Measurements from ENCODE around the gene LOC101059915.
"Not testable (repeated sequence)": the region's sequence is repeated elsewhere in the genome, so short reads cannot be mapped to it uniquely, and the experiment has no call there.

The LOC101059915 gene

DNA sequence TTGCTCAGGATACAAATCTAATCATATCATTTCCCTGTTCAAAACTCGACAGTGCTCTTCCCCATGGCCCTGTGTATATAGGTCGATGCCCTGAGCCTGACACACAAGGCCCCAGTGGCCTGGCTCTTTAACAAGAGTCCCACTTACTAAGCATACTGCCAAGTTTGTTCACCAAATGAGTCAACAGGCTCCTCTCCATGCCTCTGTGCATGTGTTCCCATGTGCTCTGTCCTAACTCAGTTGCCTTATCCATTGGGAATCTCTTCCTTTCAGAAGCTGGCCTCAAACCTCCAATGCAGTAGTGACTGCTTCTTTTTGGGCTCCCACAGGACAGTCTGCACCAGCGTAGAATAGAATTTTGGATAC, 30.1 kb upstream of the LOC101059915 start:
- H3K4me3 ChIP-seq (ENCODE audit: low read depth, low read length): no peak overlapping the region
- DNase-seq (ENCODE audit: low read depth): no peak

DNA sequence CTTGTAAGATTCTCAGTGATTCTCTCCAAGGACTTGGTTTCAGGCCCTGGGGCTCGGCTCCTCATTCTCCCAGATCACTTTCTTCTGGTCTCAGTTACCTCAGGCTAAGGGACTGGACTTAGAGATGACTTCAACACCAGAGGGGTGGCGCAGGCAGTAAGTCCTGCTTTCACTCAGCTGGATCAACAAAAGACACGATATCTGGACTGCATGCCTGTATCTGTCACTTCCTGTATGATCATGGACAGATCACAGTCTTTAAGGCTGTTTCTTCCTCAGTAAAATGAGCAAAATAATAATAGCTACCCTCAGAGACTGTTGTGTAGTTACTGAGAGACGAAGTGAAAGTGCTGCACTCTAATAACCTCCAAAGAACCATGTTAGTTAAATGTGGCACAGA, 29.5 kb upstream of the LOC101059915 start:
- no peak overlapping the region for H3K4me3 ChIP-seq (ENCODE audit: low read depth, low read length)
- DNase-seq (ENCODE audit: low read depth): no peak

DNA sequence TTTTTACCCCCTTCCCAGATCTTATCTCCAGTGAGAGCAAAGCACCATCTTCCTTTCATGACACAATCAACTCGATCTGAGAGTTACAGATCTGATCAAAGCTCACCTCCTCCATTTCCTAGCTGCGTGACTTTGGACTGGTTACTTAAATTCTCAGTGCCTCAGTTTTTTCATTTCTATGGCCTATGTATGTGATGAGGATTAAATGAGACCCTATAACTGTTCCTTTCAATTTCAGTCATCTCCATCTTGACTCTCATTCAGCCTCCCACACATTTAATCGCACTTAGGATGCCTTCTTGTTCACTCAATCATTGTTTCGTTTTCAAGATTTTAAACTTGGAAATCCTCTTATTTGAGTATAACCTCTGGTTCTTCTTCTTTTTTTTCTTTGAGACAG, 28.9 kb upstream of the LOC101059915 start:
- no peak for DNase-seq (ENCODE audit: low read depth)
- H3K4me3 ChIP-seq (ENCODE audit: low read depth, low read length): no peak overlapping the region

DNA sequence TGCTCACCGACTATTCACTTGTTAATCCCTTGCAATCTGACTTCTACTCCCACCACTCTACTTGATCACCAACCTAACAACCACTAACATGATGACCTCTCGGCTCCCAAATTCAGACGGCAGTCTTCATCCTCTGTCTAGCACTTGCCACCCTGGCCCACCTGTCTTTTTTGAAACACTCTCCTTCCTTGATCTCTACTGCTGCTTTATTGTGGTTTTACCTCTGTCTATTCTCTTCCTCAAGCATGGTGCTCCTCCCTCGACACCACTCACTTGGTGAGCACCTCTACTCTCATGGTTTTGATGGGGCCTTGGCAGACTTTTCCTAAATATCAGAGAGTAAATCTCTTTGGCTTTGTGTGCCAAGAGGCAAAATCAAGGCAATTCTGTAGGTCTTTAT, 27.3 kb upstream of the LOC101059915 start:
- DNase-seq (ENCODE audit: low read depth): no peak
- no peak overlapping the region for H3K4me3 ChIP-seq (ENCODE audit: low read depth, low read length)

DNA sequence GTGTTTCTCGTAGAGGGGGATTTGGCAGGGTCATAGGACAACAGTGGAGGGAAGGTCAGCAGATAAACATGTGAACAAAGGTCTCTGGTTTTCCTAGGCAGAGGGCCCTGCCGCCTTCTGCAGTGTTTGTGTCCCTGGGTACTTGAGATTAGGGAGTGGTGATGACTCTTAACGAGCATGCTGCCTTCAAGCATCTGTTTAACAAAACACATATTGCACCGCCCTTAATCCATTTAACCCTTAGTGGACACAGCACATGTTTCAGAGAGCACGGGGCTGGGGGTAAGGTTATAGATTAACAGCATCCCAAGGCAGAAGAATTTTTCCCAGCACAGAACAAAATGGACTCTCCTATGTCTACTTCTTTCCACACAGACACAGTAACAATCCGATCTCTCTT, 22.9 kb upstream of the LOC101059915 start:
- H3K4me3 ChIP-seq (ENCODE audit: low read depth, low read length); DNase-seq (ENCODE audit: low read depth): not testable (repeated sequence)

DNA sequence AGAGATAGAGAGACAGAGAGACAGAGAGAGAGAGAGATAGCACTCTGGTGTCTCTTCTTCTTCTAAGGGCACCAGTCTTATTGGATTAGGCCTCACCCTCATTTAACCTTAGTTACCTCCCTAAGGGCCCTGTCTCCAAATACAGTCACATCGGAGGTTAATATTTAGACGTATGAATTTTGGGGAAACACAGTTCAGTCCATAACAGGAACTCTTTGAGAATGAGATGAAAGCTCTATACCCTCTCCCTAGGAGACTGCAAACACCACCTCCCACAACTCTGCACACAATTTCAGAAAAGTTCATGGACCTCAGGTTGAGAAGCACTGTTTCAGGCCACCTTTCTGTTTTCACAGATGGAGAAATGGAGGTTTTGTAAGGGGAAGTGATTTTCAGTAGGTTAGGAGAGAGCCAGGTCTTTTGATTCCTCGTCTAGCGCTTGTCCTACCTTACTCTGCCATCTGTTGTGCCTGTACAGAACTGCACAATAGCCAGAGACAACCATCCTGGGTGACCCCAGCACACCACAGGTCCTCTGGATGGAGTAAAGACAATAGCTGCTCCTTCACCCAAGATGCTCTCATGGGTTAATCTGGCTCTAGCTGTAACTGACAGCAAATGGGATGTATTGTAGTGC, 16.9 kb upstream of the LOC101059915 start:
- H3K4me3 ChIP-seq (ENCODE audit: low read depth, low read length): no peak overlapping the region
- DNase-seq (ENCODE audit: low read depth): no peak

DNA sequence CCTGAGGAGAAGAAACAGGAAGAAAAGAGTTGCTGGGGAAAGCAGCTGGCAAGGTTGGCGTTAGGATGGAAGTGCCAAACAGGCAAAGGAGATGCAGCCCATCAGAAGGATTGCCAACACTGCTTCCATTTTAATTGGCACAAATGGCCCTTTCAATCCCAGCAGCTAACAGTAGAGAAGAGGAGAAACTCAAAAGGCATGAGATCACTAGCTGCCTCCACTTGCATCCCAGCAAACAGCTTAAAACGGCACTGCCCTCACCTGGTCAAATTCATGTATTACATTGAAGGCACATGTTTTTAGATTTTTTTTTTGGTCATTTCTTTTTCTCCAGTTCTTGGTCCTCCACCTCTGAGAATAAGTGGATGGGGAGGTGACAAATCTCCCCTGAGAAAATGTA, 14.9 kb upstream of the LOC101059915 start:
- no peak overlapping the region for H3K4me3 ChIP-seq (ENCODE audit: low read depth, low read length)
- no peak for DNase-seq (ENCODE audit: low read depth)

DNA sequence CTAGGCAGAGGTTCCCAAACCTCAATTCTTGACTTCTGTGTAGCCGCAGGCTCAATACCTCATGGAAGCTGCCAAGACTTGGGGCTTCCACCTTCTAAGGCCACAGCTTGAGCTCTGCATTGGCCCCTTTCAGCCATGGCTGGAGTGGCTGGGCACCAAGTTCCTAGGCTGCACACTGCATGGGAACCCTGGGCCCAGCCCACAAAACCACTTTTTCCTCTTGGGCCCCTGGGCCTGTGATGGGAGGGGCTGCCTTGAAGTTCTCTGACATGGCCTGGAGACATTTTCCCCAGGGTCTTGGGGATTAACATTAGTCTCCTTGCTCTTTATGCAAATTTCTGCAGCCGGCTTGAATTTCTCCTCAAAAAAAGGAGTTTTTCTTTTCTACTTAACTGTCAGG, 14.0 kb upstream of the LOC101059915 start:
- H3K4me3 ChIP-seq (ENCODE audit: low read depth, low read length): no peak overlapping the region
- DNase-seq (ENCODE audit: low read depth): no peak

DNA sequence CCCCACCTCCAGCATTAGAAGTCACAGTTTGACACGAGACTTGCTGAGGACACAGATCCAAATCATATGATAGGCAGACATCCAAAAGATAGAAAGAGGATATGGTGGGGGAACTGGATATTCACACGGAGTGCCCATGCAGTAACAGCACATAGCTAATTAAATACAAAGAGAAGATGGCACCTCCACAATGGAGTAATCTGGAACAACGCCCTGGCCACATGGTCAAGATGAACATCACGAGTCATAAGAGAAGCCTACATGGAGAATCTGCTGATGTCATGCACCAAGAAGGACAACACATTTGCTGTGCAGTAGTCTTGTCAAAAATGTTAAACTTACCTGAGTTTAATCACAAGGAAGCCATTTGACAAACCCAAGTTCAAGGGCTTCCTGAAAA, 10.1 kb upstream of the LOC101059915 start:
- no peak overlapping the region for H3K4me3 ChIP-seq (ENCODE audit: low read depth, low read length)
- no peak for DNase-seq (ENCODE audit: low read depth)

DNA sequence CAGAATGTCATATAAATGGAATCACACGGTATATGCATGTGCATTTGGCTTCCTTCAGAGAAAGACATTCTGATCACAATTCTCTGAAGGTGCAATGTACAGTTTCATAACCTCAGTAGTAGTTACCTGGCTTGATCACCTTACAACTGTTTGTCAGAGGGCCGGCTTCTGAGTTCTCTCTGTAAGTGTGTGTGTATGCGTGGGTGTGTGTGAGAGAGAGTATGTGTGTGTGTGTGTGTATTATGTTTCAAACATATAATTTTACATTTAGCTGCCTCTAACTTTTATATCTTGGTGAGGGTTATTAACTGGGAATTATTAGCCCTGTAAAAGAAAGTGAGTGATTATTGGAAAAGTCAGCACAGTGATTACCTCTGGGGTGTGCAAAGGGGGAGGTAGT, 8.0 kb upstream of the LOC101059915 start:
- no peak for DNase-seq (ENCODE audit: low read depth)
- H3K4me3 ChIP-seq (ENCODE audit: low read depth, low read length): no peak overlapping the region

DNA sequence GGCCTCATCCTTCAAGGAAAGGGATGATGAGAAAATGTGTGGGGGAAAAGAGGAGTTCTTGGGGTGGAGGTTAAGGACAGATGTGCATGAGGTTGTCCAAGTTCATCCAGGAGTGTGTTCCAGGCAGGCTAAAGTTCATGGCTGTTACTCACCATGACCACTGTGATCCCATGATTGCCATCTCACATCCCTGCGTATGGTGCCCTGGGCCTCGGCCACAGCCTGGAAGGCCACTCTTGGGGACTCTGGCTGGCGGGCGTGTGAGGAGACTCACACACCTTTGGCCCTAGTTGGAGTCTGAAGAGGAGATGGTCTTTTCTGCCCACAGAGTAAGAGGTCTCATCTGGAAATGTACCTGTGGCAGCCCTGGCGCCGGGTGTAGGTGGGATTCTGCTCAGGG, 7.4 kb upstream of the LOC101059915 start:
- DNase-seq (ENCODE audit: low read depth): no peak
- H3K4me3 ChIP-seq (ENCODE audit: low read depth, low read length): no peak overlapping the region

DNA sequence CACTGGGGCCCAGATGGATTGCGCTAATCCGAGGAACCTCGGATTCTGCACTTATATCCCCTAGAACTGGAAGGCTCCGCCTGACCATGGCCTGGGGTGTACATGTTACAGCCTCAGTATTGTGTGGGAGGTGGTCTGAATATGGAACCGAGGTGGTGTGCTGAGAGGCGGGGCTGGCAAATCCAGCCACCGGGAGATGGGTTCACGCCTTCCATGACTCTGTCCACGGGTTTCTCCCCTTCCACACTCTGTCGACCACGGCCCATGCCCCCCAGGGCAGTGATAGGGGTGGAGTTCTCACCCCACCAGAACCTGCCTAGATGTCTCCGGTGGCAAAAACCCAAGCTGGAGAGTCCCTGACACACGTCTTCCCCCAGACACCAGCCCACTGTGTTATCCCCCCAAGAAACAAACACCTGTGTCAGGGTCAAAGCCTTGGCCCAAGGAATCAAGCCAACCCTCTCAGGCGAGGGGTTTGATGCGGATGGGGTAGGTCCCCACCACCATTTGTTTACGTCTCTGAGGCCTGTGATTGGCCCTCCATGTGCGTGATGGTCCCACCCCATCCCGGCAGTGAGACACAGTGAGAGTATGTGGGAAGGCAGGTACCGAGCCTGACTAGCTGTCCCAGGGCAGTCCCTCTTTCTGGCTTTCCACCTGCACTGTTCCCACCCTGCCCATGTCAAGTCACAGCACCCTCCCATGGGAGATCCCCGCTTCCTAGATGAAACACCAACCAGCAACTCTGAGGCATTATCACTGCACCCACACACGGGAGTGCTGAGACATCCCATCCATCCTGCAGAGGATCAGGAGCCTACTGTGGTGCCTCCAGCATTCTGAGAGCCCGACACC, 6.6 kb upstream of the LOC101059915 start:
- no peak overlapping the region for H3K4me3 ChIP-seq (ENCODE audit: low read depth, low read length)
- DNase-seq (ENCODE audit: low read depth): no peak

DNA sequence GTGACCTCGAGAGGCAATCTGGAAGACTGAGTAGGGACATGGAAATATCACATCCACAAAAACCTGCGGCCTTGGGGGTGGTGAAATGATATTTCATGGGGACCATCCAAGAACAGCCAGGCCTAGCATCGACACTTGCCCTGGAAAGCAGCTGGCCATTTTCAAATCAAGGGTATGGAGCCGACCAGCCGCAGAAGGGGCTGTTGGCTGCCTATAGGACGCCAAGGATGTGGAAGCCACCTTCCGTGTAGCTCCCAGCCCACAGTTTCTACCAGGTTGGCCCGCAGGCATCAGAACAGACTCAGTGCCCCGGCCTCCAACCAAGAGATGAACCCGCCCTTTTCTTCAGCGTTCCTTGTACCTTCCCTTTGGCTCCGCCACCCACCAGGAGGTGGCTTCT, 5.4 kb upstream of the LOC101059915 start:
- no peak overlapping the region for H3K4me3 ChIP-seq (ENCODE audit: low read depth, low read length)
- DNase-seq (ENCODE audit: low read depth): no peak

DNA sequence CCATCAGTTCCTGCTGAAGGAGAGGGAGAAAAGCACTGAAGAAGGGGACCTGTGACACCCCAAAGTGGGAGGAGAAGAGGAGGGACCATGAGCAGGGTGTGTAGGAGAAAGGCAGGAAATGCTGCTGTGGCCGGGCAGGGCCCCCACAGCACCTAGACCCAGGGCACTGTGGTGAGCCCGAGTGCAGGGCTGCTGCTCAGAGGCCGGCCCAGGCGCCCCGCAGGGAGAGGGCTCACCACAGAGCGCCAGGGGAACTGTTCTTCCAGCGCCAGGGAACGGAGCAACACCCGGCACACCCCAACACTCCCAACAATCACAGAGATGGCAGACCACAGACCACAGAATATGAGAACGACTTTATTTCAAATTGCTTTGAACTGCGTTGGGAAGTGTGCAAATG, 4.7 kb upstream of the LOC101059915 start:
- not testable (repeated sequence) for DNase-seq (ENCODE audit: low read depth); H3K4me3 ChIP-seq (ENCODE audit: low read depth, low read length)

DNA sequence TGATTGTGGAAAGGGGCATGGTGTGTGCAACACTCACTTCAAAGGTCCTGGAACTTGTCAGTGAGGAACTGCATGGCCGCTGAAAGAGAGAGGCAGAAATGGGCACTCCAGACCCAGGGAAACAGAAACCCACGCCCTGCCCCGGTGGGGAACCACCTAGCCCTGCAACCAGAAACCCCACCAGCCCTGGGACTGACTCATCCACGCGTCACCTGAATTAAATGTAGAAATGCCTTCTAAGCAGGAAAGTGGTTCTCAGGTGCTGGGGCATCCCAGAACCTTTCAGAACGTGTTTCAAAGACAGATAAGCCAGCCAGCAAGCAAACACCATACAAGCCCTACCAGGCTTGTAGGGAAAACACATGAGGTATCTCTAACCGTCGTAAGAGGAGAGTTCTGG, 4.1 kb upstream of the LOC101059915 start:
- H3K4me3 ChIP-seq (ENCODE audit: low read depth, low read length); DNase-seq (ENCODE audit: low read depth): not testable (repeated sequence)

DNA sequence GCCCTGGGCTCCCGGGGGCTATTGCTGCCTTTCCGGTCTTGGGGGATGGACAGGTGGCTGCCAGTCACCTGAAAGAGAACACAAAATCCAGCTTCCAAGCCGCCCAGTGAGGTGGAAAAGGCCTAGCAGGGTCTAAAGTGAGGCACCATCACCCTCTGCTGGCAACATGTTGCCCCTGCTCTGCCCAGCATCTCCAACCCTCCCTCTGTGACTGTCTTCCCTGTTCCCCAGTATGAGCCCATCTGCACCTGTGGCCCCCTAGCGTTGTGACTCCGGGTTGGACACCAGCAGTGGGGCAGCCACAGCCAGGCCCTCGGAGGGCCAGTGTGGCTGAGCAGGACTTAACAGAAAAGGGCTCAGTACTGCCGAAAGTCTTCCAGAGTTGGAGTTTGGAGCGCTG, 3.1 kb upstream of the LOC101059915 start:
- H3K4me3 ChIP-seq (ENCODE audit: low read depth, low read length); DNase-seq (ENCODE audit: low read depth): not testable (repeated sequence)

DNA sequence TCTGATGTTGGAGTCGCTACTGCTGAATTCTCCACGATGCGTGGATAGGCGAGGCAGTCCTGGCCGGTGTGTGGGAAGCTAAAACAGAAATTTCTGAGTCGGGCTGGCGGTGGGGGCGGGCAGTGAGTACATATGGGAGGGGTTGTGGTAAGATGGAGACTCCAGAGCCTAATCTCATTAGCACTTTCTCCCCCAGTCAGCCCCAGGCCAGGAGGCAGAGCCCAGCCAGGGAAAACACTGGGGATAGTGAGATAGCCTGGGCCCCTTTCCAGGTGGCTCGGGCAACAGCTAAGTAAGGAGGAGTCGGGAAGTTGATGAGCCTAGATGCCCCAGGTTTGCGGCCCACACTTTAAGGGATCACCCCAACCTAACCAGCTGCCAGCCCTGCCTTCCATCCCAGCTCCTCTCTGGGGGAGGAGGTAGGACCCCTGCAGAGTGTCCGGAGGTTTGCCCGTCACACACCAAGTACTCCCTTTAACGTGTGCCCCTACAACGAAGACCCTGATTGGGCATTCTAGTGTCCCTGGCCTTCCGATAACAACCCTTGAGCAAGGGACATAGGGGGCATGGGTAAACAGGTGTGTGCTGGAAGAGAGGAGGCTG, 2.4 kb upstream of the LOC101059915 start:
- H3K4me3 ChIP-seq (ENCODE audit: low read depth, low read length): no peak overlapping the region
- no peak for DNase-seq (ENCODE audit: low read depth)

DNA sequence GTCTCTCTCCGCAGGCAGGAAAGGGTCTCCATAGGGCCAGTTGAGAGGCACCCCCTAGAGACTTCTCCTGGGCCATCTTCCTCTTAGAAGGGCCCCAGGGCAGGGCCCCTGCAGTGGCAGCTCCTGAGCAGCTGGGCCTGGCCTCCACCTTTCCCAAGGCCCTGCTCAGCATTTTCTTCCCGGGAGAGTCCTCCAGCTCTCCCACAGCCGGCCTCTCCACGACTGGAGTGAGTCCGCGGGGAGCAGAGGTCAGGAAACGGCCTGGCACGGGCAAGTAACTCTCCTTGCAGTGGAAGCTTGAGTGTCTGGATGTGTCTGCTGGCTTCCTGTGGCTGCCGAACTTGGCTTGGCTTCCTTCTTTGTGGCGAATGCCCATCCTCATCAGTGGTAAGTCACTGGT, 1.6 kb upstream of the LOC101059915 start:
- DNase-seq (ENCODE audit: low read depth): no peak
- no peak overlapping the region for H3K4me3 ChIP-seq (ENCODE audit: low read depth, low read length)

DNA sequence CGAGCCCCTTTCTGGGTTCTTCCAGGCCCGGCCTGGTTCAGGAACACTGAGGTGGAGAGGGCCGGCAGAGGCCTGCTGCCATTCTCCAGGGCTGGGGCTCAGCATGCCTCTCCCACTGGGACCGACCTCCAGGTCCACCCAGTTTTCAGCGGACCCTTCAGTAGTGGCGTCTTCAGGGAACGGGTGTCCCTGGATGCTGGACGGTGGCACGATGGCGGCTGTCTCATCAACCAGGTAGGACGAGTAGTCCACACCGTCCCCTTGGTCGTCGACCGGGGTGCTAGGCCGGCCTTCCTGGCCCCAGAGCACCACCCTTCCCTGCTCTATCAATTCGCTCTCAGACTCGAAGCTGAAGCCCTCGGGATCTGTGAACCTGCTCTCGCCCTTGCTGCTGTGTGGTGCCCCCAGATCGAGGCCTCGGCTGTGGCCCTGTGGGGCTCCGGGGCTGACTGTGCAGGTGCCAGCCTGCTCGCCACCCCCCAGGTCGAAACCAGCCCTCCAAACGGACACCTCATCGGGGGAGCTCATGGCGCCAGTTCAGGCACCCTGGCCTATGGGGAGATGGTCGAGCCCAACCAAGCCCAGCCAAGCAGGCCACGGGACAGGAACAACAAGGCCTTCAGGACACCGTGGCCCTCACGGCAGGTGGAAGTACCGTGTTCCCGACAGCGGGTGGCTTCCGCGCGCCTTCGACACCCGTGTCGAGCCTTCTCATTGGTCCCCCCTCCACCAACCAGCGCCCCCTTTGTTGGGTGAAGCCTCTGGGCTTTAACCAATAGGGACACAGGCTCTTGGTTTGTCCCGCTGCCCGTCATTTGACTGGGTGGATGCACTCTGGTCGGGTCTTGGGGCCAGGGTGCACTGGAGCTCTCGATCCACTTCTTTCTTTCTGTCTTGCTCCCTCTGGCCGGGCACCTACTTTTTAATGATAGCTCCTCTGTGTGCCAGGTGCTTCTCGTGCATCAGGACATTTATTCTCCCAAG, 814 bp upstream of the LOC101059915 start:
- no peak for DNase-seq (ENCODE audit: low read depth)
- H3K4me3 ChIP-seq (ENCODE audit: low read depth, low read length): no peak overlapping the region

DNA sequence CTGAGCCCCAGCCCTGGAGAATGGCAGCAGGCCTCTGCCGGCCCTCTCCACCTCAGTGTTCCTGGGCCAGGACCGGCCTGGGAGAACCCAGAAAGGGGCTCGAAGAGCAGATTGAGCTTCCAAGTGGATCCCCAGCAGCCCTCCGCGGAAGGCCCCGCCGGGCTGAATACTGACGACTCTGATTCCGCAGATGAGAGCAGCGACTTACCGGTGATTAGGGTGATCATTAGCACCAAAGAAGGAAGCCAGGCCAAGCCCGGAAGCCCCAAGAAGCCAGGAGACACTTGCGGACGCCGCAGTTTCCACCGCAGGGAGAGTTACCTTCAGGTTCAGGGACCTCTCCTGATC, 876 bp downstream of the LOC101059915 start:
- no peak for DNase-seq (ENCODE audit: low read depth)
- no peak overlapping the region for H3K4me3 ChIP-seq (ENCODE audit: low read depth, low read length)
